ENCODE measurements around the gene CERT1.

Gene CERT1

GRCh38 chr5:75471193-75471592 is 40.2 kb downstream of the CERT1 start:
- DNase-seq (ENCODE audit: low read depth, low spot score): no peak

GRCh38 chr5:75469017-75469416 is 42.4 kb downstream of the CERT1 start:
- no peak for DNase-seq (ENCODE audit: low read depth, low spot score)

- DNase-seq (ENCODE audit: low read depth, low spot score): no peak
These were observed 42.8 kb downstream of the CERT1 start for GRCh38 chr5:75468593-75468992.

- DNase-seq (ENCODE audit: low read depth, low spot score): no peak
These were observed 45.3 kb downstream of the CERT1 start for GRCh38 chr5:75466006-75466716.

- DNase-seq (ENCODE audit: low read depth, low spot score): peak; percentile 75
These were observed 45.9 kb downstream of the CERT1 start for GRCh38 chr5:75465480-75465879.

- no peak for DNase-seq (ENCODE audit: low read depth, low spot score)
These were observed 47.7 kb downstream of the CERT1 start for GRCh38 chr5:75463726-75464125.

- DNase-seq (ENCODE audit: low read depth, low spot score): no peak
These were observed 49.8 kb downstream of the CERT1 start for GRCh38 chr5:75461679-75462078.

- no peak for DNase-seq (ENCODE audit: low read depth, low spot score)
These were observed 50.4 kb downstream of the CERT1 start for GRCh38 chr5:75460942-75461610.

GRCh38 chr5:75460532-75460931 is 50.9 kb downstream of the CERT1 start:
- no peak for DNase-seq (ENCODE audit: low read depth, low spot score)

- no peak for DNase-seq (ENCODE audit: low read depth, low spot score)
These were observed 53.7 kb downstream of the CERT1 start for GRCh38 chr5:75457691-75458090.

- DNase-seq (ENCODE audit: low read depth, low spot score): no peak
These were observed 54.3 kb downstream of the CERT1 start for GRCh38 chr5:75457161-75457560.

GRCh38 chr5:75450069-75450468 is 61.4 kb downstream of the CERT1 start:
- DNase-seq (ENCODE audit: low read depth, low spot score): no peak

- DNase-seq (ENCODE audit: low read depth, low spot score): no peak
These were observed 65.4 kb downstream of the CERT1 start for GRCh38 chr5:75446068-75446467.

GRCh38 chr5:75441560-75441959 is 69.9 kb downstream of the CERT1 start:
- no peak for DNase-seq (ENCODE audit: low read depth, low spot score)

- no peak for DNase-seq (ENCODE audit: low read depth, low spot score)
These were observed 72.2 kb downstream of the CERT1 start for GRCh38 chr5:75439276-75439675.

GRCh38 chr5:75438722-75439121 is 72.7 kb downstream of the CERT1 start:
- no peak for DNase-seq (ENCODE audit: low read depth, low spot score)

- DNase-seq (ENCODE audit: low read depth, low spot score): peak; percentile 36
These were observed 76.3 kb downstream of the CERT1 start for GRCh38 chr5:75435096-75435495.

GRCh38 chr5:75433814-75434506 is 77.5 kb downstream of the CERT1 start:
- no peak for DNase-seq (ENCODE audit: low read depth, low spot score)

- DNase-seq (ENCODE audit: low read depth, low spot score): no peak
These were observed 97.2 kb downstream of the CERT1 start for GRCh38 chr5:75414241-75414640.

GRCh38 chr5:75412111-75412990 is 99.1 kb downstream of the CERT1 start:
- peak; percentile 74 for DNase-seq (ENCODE audit: low read depth, low spot score)

- DNase-seq (ENCODE audit: low read depth, low spot score): no peak
These were observed 106.1 kb downstream of the CERT1 start for GRCh38 chr5:75405296-75405695.

- no peak for DNase-seq (ENCODE audit: low read depth, low spot score)
These were observed 116.2 kb downstream of the CERT1 start for GRCh38 chr5:75395277-75395676.

Measured in astrocyte of the hippocampus (primary cell).